ENCODE measurements around the gene TSC2. TPM values are rescaled to one million over a fixed set of nuclear protein-coding genes. Genes with fewer than 3 reads are reported as not detected.

TSC2 gene
- total and polyA plus RNA-seq, 9 of the 15 experiments (the other 6 are each of a cell fraction or from before 2014, with no cell fraction given) = 1.3 to 68.1 (median 16.6) TPM

GRCh38 chr16:1998852-1999801 lies 48.7 kb upstream of the TSC2 start:
- ATAC-seq (no peak), DNase-seq (ENCODE audit: extremely low read depth in 1 of 4, low spot score in 3 of 4) (no peak), FAIRE-seq (no peak)
- no peak overlapping the region; a peak in 1 of 4 replicates for H3K9ac ChIP-seq (ENCODE audit: insufficient read depth in 1 of 2, low read depth in 2 of 2, low read length in 2 of 2)
- in situ Hi-C loops (cut with MboI) = no loop called here
- no peaks in the 10 kb centered on the region for H3K9me1 ChIP-seq (ENCODE audit: control insufficient read depth, insufficient read depth, low read length)
- H3K4me2 ChIP-seq (ENCODE audit: insufficient read depth, low read length) = no peak overlapping the region
- peaks cover 31% of the 10 kb centered on the region for H3K79me2 ChIP-seq (ENCODE audit: control insufficient read depth, insufficient read depth, low read length)
- TF ChIP-seq POLR2A (conservative IDR thresholded peaks at IDR 0.05) = 0 out of 2 replicates have a peak, but pooled peaks have one; percentile 19
- TF ChIP-seq POLR2AphosphoS2 (IDR thresholded peaks at IDR 0.05; ENCODE audit: low read length) = no peak
- peak; percentile 27; the same call in 1 of the 2 replicates for TF ChIP-seq RBFOX2 (IDR thresholded peaks at IDR 0.05; ENCODE audit: low read depth, low read length)
- TF ChIP-seq POLR2G (IDR thresholded peaks at IDR 0.05; ENCODE audit: low read depth, low read length) = peak; percentile 56
- no peak for TF ChIP-seq ATF7 (IDR thresholded peaks at IDR 0.05)
- no peak for TF ChIP-seq AFF1 (IDR thresholded peaks at IDR 0.05; ENCODE audit: low read depth in 1 of 2, partially characterized antibody in 2 of 2)
- intact Hi-C loops (cut with micrococcal nuclease) = no loop called here
- H3K4me1 ChIP-seq (replicated peaks in 1 of 2; ENCODE audit: control insufficient read depth in 2 of 2, insufficient read depth in 2 of 2, low read length in 2 of 2) = peaks cover 4 to 54% of the 10 kb centered on the region in 2 experiments
- 88% methylated on average over 9 of the region's 39 CpGs for WGBS (ENCODE audit: insufficient coverage, low coverage, missing lambda C conversion rate)
- ChIA-PET CTCF (ENCODE audit: low intra/inter-chr PET ratio) (interaction anchor here (0.5 kb wide), 1 partner anchor 35 kb away, joined by 3 read pairs; the partner anchor contains the start of gene RPS2), POLR2A (interaction anchor here (0.6 to 3.1 kb wide), 5 partner anchors 10 to 388 kb away, joined by 3 to 13 read pairs (median 5); partner anchors contain the start of genes IFT140 and ZNF598)
- no peaks in the 10 kb centered on the region for H3K9me3 ChIP-seq (replicated peaks; ENCODE audit: control insufficient read depth, insufficient read depth, low read depth, low read length)
- no peaks in the 10 kb centered on the region for H3K27me3 ChIP-seq (ENCODE audit: control insufficient read depth in 2 of 2, insufficient read depth in 2 of 2, low read length in 2 of 2)
- H3K36me3 ChIP-seq (ENCODE audit: control insufficient read depth, insufficient read depth, low read length) = peaks cover 83% of the 10 kb centered on the region
- no peak overlapping the region for H3K4me3 ChIP-seq
- no TSS peak for BruUV-seq (replicated peaks)
- H2AFZ ChIP-seq (ENCODE audit: low read depth, low read length) = no peak overlapping the region
- peaks cover 8% of the 10 kb centered on the region for H4K20me1 ChIP-seq (replicated peaks; ENCODE audit: control insufficient read depth, insufficient read depth, low read length)
- H3K27ac ChIP-seq (ENCODE audit: extremely low read depth, low read depth, low read length) = no peak overlapping the region

All from K562 (cell line).